ENCODE results near the gene CD163. TPM values are rescaled to one million over a fixed set of nuclear protein-coding genes. Genes with fewer than 3 reads are reported as not detected.
A peak's percentile ranks its signal among the peaks of the same experiment; 100 is the strongest.

Gene CD163
- total RNA-seq, 1 donor from 2014 or later = not detected

- TF ChIP-seq EZH2phosphoT487 (IDR thresholded peaks at IDR 0.05) (no peak), EZH2 (IDR thresholded peaks at IDR 0.05) (no peak)
- TF ChIP-seq, protein P1, sequence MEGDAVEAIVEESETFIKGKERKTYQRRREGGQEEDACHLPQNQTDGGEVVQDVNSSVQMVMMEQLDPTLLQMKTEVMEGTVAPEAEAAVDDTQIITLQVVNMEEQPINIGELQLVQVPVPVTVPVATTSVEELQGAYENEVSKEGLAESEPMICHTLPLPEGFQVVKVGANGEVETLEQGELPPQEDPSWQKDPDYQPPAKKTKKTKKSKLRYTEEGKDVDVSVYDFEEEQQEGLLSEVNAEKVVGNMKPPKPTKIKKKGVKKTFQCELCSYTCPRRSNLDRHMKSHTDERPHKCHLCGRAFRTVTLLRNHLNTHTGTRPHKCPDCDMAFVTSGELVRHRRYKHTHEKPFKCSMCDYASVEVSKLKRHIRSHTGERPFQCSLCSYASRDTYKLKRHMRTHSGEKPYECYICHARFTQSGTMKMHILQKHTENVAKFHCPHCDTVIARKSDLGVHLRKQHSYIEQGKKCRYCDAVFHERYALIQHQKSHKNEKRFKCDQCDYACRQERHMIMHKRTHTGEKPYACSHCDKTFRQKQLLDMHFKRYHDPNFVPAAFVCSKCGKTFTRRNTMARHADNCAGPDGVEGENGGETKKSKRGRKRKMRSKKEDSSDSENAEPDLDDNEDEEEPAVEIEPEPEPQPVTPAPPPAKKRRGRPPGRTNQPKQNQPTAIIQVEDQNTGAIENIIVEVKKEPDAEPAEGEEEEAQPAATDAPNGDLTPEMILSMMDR (IDR thresholded peaks at IDR 0.05) = no peak
- Histone ChIP-seq H3K4me3 (no peak overlapping the region), H3K9ac (no peak overlapping the region), H3K27ac (no peak overlapping the region), H3F3A (ENCODE audit: low read depth) (no peaks in the 10 kb centered on the region), H3K79me2 (ENCODE audit: low read depth) (no peaks in the 10 kb centered on the region), H3K4me2 (no peak overlapping the region), H4K20me1 (ENCODE audit: low read depth) (no peaks in the 10 kb centered on the region), H3K36me3 (no peaks in the 10 kb centered on the region), H3K27me3 (no peaks in the 10 kb centered on the region), H2AFZ (replicated peaks) (peak overlapping the region; percentile 58), H3K9me3 (ENCODE audit: low read depth) (no peaks in the 10 kb centered on the region), H3K4me1 (no peaks in the 10 kb centered on the region)
- H3K4me3 Mint-ChIP-seq = no peak overlapping the region
- H3K9me3 Mint-ChIP-seq = no peaks in the 10 kb centered on the region
- H3K4me1 Mint-ChIP-seq = no peaks in the 10 kb centered on the region
- H3K27me3 Mint-ChIP-seq (ENCODE audit: insufficient read depth, low read depth) = no peaks in the 10 kb centered on the region
- H3K27ac Mint-ChIP-seq = no peak overlapping the region
- H3K36me3 Mint-ChIP-seq = no peaks in the 10 kb centered on the region
- no peak for DNase-seq (ENCODE audit: low spot score)
Observed at GRCh38 chr12:7459973-7460372, 43.6 kb downstream of the CD163 start.

GRCh38 chr12:7451756-7452155, 51.8 kb downstream of the CD163 start:
- Histone ChIP-seq H3K4me2 (no peak overlapping the region), H3K9me3 (ENCODE audit: low read depth) (no peaks in the 10 kb centered on the region), H3K36me3 (no peaks in the 10 kb centered on the region), H3K27ac (no peak overlapping the region), H2AFZ (replicated peaks) (no peak overlapping the region), H3K27me3 (no peaks in the 10 kb centered on the region), H3K79me2 (ENCODE audit: low read depth) (no peaks in the 10 kb centered on the region), H3K4me3 (no peak overlapping the region), H4K20me1 (ENCODE audit: low read depth) (no peaks in the 10 kb centered on the region), H3F3A (ENCODE audit: low read depth) (no peaks in the 10 kb centered on the region), H3K9ac (no peak overlapping the region), H3K4me1 (no peaks in the 10 kb centered on the region)
- H3K4me1 Mint-ChIP-seq = no peaks in the 10 kb centered on the region
- H3K9me3 Mint-ChIP-seq = no peaks in the 10 kb centered on the region
- no peak overlapping the region for H3K4me3 Mint-ChIP-seq
- no peaks in the 10 kb centered on the region for H3K27me3 Mint-ChIP-seq (ENCODE audit: insufficient read depth, low read depth)
- H3K27ac Mint-ChIP-seq = no peak overlapping the region
- no peak for DNase-seq (ENCODE audit: low spot score)
- TF ChIP-seq EZH2phosphoT487 (IDR thresholded peaks at IDR 0.05) (no peak), EZH2 (IDR thresholded peaks at IDR 0.05) (no peak)
- TF ChIP-seq, protein P1 (IDR thresholded peaks at IDR 0.05) = no peak
- no peaks in the 10 kb centered on the region for H3K36me3 Mint-ChIP-seq

DNA sequence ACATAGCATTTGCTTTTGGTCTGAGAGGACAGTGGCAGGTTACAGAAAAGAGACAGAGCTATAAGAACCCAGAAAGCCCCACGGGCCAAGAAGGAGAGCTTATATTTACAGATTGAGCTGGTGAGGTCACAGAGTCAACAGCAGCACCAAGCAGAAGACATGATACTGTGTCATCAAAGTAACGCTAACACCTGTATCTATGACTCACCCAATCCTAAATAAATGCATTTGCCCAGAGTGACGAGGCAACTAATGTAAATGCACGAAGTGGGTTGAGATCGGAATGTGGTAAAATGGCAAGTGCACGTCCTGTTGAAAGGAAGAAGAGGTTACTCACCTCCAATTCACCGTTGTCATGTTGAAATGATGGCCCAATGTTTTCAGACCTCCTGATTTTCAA, 52.9 kb downstream of the CD163 start:
- Histone ChIP-seq H3K9ac (no peak overlapping the region), H2AFZ (replicated peaks) (no peak overlapping the region), H3K4me1 (no peaks in the 10 kb centered on the region), H3K27me3 (no peaks in the 10 kb centered on the region), H3K79me2 (ENCODE audit: low read depth) (no peaks in the 10 kb centered on the region), H3K4me2 (no peak overlapping the region), H4K20me1 (ENCODE audit: low read depth) (no peaks in the 10 kb centered on the region), H3K27ac (no peak overlapping the region), H3K9me3 (ENCODE audit: low read depth) (no peaks in the 10 kb centered on the region), H3F3A (ENCODE audit: low read depth) (no peaks in the 10 kb centered on the region), H3K4me3 (no peak overlapping the region), H3K36me3 (no peaks in the 10 kb centered on the region)
- no peak for DNase-seq (ENCODE audit: low spot score)
- TF ChIP-seq, protein P1 (IDR thresholded peaks at IDR 0.05) = no peak
- no peak for TF ChIP-seq EZH2 (IDR thresholded peaks at IDR 0.05)
- TF ChIP-seq EZH2phosphoT487 (IDR thresholded peaks at IDR 0.05) = no peak
- no peaks in the 10 kb centered on the region for H3K4me1 Mint-ChIP-seq
- H3K9me3 Mint-ChIP-seq = no peaks in the 10 kb centered on the region
- H3K27ac Mint-ChIP-seq = no peak overlapping the region
- H3K27me3 Mint-ChIP-seq (ENCODE audit: insufficient read depth, low read depth) = no peaks in the 10 kb centered on the region
- no peak overlapping the region for H3K4me3 Mint-ChIP-seq
- H3K36me3 Mint-ChIP-seq = no peaks in the 10 kb centered on the region
